K562 (cell line): ENCODE results near the gene ACHE. TPM values are rescaled to one million over a fixed set of nuclear protein-coding genes. Genes with fewer than 3 reads are reported as not detected.

Source experiments
- ARID2 ChIP-seq: fragments of 450-650 bp; IDR thresholded peaks from 2 replicates; pipeline ENCODE4 v1.6.1; 2017; ENCODE audit warnings: antibody characterized with exemption, mild to moderate bottlenecking
- ATF7 ChIP-seq: fragments of 450-650 bp; IDR thresholded peaks from 2 replicates; pipeline ENCODE4 v1.7.1; 2014; ENCODE audit warnings: mild to moderate bottlenecking, moderate library complexity
- ELF4 ChIP-seq: fragments of 450-650 bp; formaldehyde crosslinking; IDR thresholded peaks from 2 replicates; pipeline ENCODE4 v1.4.0; 2022; ENCODE audit warnings: missing genetic modification characterization
- EP300 ChIP-seq: IDR thresholded peaks from 2 replicates; pipeline ENCODE4 v1.6.1; 2012; ENCODE audit warnings: low read length, improper control_type of control experiment
- GATAD2B ChIP-seq: fragments of 450-650 bp; IDR thresholded peaks from 2 replicates; pipeline ENCODE4 v1.6.1; 2017; ENCODE audit warnings: mild to moderate bottlenecking, borderline replicate concordance
- KDM4B ChIP-seq, 2 experiments: fragments of 450-650 bp in 1 of 2; sonication (generic) in 1 of 2; IDR thresholded peaks; 2 replicates each; pipeline ENCODE4 v1.6.1; 2016 to 2017; ENCODE audit warnings: borderline replicate concordance in 2 of 2, antibody characterized with exemption in 1 of 2, low read depth in 1 of 2, mild to moderate bottlenecking in 1 of 2
- NRF1 ChIP-seq, 2 experiments: fragments of 450-650 bp; IDR thresholded peaks in 1 of 2; conservative IDR thresholded peaks in 1 of 2; 2 replicates each; pipeline ENCODE4 v1.6.1; 2014; ENCODE audit warnings: mild to moderate bottlenecking in 2 of 2
- RBFOX2 ChIP-seq: fragments of 200-400 bp; formaldehyde crosslinking; IDR thresholded peaks from 2 replicates; pipeline ENCODE4 v1.6.1; 2017; ENCODE audit warnings: low read depth, mild to moderate bottlenecking, low read length, moderate library complexity
- RBM14 ChIP-seq: fragments of 200-400 bp; formaldehyde crosslinking; IDR thresholded peaks from 2 replicates; pipeline ENCODE4 v1.6.1; 2018; ENCODE audit warnings: low read depth, mild to moderate bottlenecking, low read length, moderate library complexity, borderline replicate concordance; ENCODE audit not compliant: insufficient read depth
- STAG1 ChIP-seq: sonication (generic); formaldehyde crosslinking; IDR thresholded peaks from 2 replicates; pipeline ENCODE4 v1.5.0; 2020; ENCODE audit warnings: missing genetic modification reagents, borderline replicate concordance
- TSC22D4 ChIP-seq: fragments of 450-650 bp; IDR thresholded peaks from 2 replicates; pipeline ENCODE4 v1.6.1; 2016; ENCODE audit warnings: missing genetic modification characterization, missing biosample characterization, control low read depth
- XRCC5 ChIP-seq: fragments of 200-400 bp; formaldehyde crosslinking; IDR thresholded peaks from 2 replicates; pipeline ENCODE4 v1.6.1; 2017; ENCODE audit warnings: low read depth, mild to moderate bottlenecking, low read length
- polyA plus RNA-seq, 8 experiments: library from polyadenylated mRNA; depleted of rRNA in 4 of 8; stranded (reverse) in 5 of 8; unstranded in 3 of 8; fragments of >200 nt; fragmentation: Nextera tagmentation in 2 of 8; fragmentation: Illumina TruSeq in 1 of 8; extraction: Ambion mirVana in 2 of 8; extraction: Trizol in 1 of 8; gene quantifications; 2 replicates each; pipeline versions ENCODE4 v1.2.1 to v1.2.3, GENCODE V29; 2011 to 2014; ENCODE audit warnings: inconsistent platforms in 1 of 8, missing spikeins in 1 of 8
- total RNA-seq, 7 experiments: library from RNA; depleted of rRNA in 6 of 7; stranded (reverse); fragments of >200 nt in 6 of 7; fragmentation: Illumina TruSeq in 2 of 7; extraction: Trizol in 2 of 7; gene quantifications; 2 replicates each; pipeline versions ENCODE4 v1.2.1 to v1.2.3, GENCODE V29; 2011 to 2021; ENCODE audit warnings: low replicate concordance in 1 of 7
- TF ChIP-seq, protein P1 (sequence below): fragments of 250-450 bp; sonication (Bioruptor Pico); IDR thresholded peaks from 2 replicates; pipeline ENCODE4 v1.9.0; 2021; ENCODE audit warnings: mild to moderate bottlenecking, inconsistent platforms
- TF ChIP-seq, protein P2 (sequence below): conservative IDR thresholded peaks from 2 replicates; pipeline ENCODE4 v1.6.1; 2011; ENCODE audit warnings: low read depth, mild to moderate bottlenecking, low read length; ENCODE audit not compliant: control insufficient read depth
- TF ChIP-seq, protein P3 (sequence below): sonication (generic); formaldehyde crosslinking; IDR thresholded peaks from 2 replicates; pipeline ENCODE4 v1.8.1; 2023; ENCODE audit warnings: mild to moderate bottlenecking, missing genetic modification reagents, moderate library complexity
- TF ChIP-seq, protein P4 (sequence below): fragments of 450-650 bp; formaldehyde crosslinking; IDR thresholded peaks from 2 replicates; pipeline ENCODE4 v1.4.0; 2020; ENCODE audit warnings: mild to moderate bottlenecking, moderate library complexity
- TF ChIP-seq, protein P5 (sequence below): fragments of 450-650 bp; IDR thresholded peaks from 2 replicates; pipeline ENCODE4 v1.6.1; 2014; ENCODE audit warnings: low read depth, mild to moderate bottlenecking, moderate library complexity, borderline replicate concordance

ACHE gene
- total and polyA plus RNA-seq, 9 of the 15 experiments (the other 6 are each of a cell fraction or from before 2014, with no cell fraction given), result 0.04 to 8.8 (median 1.9) TPM

DNA sequence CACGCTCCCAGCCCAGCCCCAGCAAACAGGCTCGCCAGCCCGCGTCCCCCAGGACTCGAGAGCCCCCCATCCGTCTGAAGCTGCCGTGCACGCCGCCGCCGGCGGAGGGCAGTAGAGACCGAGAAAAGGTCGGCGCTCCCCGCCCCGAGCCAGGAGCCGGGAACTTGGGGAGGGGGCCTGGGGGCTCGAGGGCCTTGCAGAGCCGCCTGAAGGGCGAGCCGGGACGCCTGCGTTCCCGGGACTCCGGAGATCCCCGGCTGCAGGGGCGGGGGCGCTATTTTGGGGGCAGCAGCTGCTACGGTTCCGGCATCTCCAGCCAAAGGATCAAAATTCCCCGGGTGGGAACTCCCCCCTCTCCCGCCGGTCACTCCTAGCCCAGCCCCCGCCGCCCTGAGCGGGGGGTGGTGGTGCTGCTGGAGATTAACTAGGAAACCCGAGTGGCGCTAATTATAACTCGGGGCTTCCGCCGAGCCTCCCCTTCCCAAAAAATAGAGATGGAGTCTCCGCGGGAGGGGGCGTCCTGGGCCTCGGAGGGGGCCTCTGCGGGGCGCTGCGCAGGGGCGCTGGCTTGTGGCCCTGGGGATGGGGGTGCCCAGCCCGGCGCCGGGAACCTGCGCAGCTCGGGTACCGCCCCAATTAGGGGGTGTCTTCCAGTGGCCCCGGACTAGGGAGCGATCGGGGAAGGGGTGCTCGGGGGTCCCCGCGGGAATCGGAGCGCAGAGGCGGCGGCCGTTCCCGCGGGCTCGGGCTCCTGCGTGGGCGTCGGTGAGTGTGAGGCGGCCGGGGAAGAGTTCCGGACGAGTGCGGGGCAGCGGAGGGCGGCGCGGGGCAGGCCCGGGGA lies 608 bp downstream of the ACHE start (continued):
- TF ChIP-seq, protein P1, sequence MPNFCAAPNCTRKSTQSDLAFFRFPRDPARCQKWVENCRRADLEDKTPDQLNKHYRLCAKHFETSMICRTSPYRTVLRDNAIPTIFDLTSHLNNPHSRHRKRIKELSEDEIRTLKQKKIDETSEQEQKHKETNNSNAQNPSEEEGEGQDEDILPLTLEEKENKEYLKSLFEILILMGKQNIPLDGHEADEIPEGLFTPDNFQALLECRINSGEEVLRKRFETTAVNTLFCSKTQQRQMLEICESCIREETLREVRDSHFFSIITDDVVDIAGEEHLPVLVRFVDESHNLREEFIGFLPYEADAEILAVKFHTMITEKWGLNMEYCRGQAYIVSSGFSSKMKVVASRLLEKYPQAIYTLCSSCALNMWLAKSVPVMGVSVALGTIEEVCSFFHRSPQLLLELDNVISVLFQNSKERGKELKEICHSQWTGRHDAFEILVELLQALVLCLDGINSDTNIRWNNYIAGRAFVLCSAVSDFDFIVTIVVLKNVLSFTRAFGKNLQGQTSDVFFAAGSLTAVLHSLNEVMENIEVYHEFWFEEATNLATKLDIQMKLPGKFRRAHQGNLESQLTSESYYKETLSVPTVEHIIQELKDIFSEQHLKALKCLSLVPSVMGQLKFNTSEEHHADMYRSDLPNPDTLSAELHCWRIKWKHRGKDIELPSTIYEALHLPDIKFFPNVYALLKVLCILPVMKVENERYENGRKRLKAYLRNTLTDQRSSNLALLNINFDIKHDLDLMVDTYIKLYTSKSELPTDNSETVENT (CRISPR knock-in tag), result peak; percentile 54; the same call in 1 of the 2 replicates
- TF ChIP-seq RBM14 (0 out of 2 replicates have a peak, but pooled peaks have one; percentile 92), RBFOX2 (peak; percentile 33), TSC22D4 (tag) (no peak), STAG1 (peak; percentile 82; the same call in 1 of the 2 replicates), ATF7 (peak; percentile 14; the same call in 1 of the 2 replicates), XRCC5 (0 out of 2 replicates have a peak, but pooled peaks have one; percentile 49), KDM4B (IDR thresholded peaks at IDR 0.05; ENCODE audit: borderline replicate concordance in 2 of 2, low read depth in 1 of 2) (0 out of 4 replicates have a peak, but pooled peaks of 1 of the 2 experiments have one; percentile 42), ARID2 (peak; percentile 48; the same call in 1 of the 2 replicates), EP300 (0 out of 2 replicates have a peak, but pooled peaks have one; percentile 10), NRF1 (conservative IDR thresholded peaks at IDR 0.05 in 1 of 2, IDR thresholded peaks at IDR 0.05 in 1 of 2) (peak; percentile 65 to 72), GATAD2B (peak; percentile 84), ELF4 (CRISPR knock-in tag) (no peak)
- TF ChIP-seq, protein P2, sequence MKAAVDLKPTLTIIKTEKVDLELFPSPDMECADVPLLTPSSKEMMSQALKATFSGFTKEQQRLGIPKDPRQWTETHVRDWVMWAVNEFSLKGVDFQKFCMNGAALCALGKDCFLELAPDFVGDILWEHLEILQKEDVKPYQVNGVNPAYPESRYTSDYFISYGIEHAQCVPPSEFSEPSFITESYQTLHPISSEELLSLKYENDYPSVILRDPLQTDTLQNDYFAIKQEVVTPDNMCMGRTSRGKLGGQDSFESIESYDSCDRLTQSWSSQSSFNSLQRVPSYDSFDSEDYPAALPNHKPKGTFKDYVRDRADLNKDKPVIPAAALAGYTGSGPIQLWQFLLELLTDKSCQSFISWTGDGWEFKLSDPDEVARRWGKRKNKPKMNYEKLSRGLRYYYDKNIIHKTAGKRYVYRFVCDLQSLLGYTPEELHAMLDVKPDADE, result no peak
- TF ChIP-seq, protein P3, sequence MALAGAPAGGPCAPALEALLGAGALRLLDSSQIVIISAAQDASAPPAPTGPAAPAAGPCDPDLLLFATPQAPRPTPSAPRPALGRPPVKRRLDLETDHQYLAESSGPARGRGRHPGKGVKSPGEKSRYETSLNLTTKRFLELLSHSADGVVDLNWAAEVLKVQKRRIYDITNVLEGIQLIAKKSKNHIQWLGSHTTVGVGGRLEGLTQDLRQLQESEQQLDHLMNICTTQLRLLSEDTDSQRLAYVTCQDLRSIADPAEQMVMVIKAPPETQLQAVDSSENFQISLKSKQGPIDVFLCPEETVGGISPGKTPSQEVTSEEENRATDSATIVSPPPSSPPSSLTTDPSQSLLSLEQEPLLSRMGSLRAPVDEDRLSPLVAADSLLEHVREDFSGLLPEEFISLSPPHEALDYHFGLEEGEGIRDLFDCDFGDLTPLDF (CRISPR knock-in tag), result 0 out of 2 replicates have a peak, but pooled peaks have one; percentile 57
- TF ChIP-seq, protein P4, sequence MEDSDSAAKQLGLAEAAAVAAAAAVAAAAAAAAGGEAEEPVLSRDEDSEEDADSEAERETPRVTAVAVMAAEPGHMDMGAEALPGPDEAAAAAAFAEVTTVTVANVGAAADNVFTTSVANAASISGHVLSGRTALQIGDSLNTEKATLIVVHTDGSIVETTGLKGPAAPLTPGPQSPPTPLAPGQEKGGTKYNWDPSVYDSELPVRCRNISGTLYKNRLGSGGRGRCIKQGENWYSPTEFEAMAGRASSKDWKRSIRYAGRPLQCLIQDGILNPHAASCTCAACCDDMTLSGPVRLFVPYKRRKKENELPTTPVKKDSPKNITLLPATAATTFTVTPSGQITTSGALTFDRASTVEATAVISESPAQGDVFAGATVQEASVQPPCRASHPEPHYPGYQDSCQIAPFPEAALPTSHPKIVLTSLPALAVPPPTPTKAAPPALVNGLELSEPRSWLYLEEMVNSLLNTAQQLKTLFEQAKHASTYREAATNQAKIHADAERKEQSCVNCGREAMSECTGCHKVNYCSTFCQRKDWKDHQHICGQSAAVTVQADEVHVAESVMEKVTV (CRISPR knock-in tag), result peak; percentile 53
- TF ChIP-seq, protein P5, sequence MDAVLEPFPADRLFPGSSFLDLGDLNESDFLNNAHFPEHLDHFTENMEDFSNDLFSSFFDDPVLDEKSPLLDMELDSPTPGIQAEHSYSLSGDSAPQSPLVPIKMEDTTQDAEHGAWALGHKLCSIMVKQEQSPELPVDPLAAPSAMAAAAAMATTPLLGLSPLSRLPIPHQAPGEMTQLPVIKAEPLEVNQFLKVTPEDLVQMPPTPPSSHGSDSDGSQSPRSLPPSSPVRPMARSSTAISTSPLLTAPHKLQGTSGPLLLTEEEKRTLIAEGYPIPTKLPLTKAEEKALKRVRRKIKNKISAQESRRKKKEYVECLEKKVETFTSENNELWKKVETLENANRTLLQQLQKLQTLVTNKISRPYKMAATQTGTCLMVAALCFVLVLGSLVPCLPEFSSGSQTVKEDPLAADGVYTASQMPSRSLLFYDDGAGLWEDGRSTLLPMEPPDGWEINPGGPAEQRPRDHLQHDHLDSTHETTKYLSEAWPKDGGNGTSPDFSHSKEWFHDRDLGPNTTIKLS, result no peak
